Umbilical cord (tissue), 2 donors: ENCODE measurements around the gene NAXD. TPM values are rescaled to one million over a fixed set of nuclear protein-coding genes. Genes with fewer than 3 reads are reported as not detected.
"Not testable (repeated sequence)": the region's sequence is repeated elsewhere in the genome, so short reads cannot be mapped to it uniquely, and the experiment has no call there.

ENCODE experiments used
- DNase-seq: peaks from one replicate; pipeline ENCODE4 v3.0.0-alpha.2; 2015; ENCODE audit warnings: low spot score
- total RNA-seq: library from RNA; depleted of rRNA; stranded (reverse); fragments of >200 nt; gene quantifications from one replicate; pipeline ENCODE4 v1.2.3, GENCODE V29; 2014; ENCODE audit warnings: low replicate concordance; ENCODE audit not compliant: insufficient read depth

NAXD gene
- total RNA-seq = 13.5 TPM

DNA sequence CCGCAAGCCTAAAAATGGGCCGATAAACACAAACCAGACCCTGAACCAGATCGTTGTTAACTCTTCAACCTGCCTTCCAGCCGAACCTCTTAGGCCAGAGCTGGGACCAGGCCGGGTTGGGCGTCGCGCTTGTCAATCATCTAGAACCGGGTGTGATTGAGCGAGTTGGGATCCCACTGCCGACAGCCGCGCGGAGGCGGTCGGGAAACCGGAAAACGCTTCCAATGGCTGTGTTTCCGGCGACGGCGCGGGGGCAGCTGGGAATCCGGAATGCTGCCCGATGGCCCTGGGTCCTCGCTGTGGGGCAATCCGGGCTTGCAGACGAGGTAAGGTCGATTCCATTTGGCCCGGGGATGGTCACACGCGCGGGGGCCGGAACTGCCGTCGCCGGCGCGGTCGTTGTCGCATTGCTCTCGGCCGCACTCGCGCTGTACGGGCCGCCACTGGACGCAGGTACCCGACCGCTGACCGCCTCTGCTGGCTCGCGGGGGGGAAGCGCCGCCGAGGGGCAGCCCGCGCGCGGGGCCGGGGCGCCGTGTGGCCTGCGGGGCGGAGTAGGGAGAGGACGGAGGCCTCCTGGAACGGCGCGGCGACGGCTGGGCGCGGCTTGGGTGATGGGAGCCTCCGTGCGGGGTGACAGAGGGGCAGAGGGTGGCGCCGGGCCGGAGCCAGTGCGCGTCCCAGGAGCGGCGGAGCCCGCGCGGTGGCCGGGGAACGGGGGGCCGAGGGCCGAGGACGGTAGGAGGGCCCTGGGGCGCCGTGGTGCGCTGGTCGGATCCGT lies at the start of gene NAXD:
TSS of gene NAXD (plus strand) at position 224 of the 781 bp plus-strand sequence. CDS start at position 281, 57 bp downstream.
- peak; percentile 96 for DNase-seq

DNA sequence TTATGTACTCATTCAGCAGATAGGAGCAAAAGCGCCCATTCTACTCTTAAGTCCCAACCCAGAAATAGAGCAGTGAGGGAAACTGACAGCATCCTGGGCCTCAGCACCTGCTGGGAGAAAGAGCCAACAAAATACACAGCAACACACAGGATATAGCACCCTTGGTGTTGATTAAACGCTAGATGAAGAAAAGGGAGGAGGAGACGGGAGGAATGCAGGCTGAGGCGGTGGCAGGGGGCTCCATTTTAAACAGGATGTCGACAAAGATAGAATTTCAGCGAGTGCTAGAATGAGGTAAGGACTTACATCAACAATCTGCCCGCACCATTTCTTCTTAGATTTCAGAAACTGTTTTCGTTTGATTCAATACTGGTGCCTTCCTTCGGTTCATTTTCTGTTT lies 49.2 kb upstream of the NAXD start:
- no peak for DNase-seq

DNA sequence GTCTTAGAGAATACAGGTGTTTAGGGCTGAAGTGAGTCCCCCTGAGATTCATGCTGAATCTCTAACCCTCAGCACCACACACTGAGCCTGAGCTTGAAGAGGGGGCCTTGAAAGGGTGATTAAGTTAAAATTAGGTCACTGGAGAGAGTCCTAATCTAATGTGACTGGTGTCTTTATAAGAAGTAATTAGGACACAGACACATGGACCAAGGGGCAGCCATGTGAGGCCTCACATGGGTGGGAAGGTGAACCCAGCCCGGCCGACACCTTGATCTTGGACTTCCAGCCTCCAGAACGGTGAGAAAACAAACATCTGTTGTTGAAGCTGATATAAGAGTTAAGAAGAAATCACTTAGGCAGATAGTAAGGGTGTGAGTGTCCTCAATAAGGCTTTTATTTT lies 46.7 kb upstream of the NAXD start:
- no peak for DNase-seq

DNA sequence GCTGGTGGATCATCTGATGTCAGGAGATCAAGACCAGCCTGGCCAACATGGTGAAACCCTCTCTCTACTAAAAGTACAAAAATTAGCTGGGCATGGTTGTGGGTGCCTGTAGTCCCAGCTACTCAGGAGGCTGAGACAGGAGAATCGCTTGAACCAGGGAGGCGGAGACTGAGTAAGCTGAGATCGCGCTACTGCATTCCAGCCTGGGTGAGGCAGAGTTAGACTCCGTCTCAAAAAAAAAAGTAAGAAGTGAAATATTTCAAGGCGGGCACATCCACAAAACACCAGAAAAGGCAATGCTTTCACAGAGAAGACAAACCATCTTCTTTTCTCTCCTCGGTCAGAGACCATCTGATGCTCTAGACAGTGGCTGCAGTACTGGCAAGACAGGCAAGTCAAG lies 45.4 kb upstream of the NAXD start:
- not testable (repeated sequence) for DNase-seq

DNA sequence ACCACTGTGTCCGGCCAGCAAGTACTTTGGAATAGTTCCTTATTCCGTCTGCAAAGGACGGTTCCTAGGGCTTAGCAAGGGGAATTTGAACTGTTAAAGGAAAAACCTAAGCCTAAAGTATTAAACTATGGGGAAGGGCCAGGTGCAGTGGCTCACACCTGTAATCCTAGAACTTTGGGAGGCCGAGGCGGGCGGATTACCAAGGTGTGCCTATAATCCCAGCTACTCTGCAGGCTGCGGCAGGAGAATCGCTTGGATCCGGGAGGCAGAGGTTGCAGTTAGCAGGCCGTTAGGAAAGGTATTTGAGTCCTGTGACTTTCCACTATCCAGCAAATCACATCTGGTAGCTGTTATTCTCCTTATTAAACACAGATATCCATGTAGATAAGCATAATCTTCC lies 44.5 kb upstream of the NAXD start:
- DNase-seq = no peak

DNA sequence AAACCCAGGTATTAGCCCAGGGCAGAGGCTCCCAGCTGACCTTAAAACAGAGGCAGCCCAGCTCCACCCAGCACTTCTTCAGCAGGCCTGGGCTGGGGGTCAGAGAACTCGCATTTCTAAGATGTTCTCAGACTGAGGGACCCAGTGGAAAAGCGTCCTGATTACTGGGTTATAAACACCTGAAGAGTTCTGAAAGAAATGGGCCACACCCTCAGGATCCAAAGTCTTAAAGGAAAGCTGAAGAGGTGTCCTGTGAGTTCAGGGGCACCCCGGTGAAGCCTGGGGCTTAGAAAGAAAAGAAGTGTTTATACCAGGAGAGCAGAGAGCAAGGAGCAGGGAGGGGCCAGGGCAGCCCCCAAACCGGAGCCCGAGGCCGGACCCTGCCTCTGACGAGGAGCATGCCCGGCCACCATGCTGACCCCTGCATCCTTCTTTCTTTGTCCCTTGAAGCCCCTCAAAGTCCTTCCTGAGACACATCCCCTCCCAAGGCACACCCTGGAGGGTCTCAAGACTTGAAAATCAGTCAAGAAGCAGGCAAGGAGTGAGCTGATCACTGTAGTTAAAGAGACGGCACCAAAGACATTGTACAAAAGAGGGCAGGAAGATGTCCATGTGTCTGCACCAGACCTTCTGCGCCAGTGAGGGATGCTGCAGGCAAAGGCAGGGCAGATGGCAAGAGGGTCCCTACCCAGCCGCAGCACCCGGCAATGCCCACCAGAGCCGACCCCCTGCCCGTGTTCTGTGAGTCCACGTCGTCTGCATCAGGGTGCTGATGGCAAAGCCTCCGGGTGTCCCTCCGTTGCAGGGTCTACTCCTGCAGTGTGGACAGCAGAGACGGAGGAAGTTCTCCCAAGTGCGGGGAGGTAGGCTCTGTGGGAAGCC lies 43.2 kb upstream of the NAXD start:
- DNase-seq = no peak

DNA sequence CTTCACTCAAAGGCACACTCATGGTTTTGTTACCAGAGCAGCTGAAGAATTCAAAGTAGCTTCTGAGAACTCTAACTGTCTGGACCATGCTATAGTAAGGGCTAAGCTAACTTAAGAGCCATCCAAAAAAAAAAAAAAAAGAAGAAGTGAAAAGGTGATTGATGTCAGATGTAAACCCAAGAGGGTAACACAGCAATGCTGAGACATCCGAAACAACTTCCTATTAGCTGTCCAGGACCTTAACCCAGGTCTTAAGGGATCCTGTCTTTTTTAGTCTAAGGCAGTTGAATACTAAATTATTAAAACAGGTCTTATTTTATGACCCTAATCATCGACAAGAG lies 42.6 kb upstream of the NAXD start:
- DNase-seq = no peak

DNA sequence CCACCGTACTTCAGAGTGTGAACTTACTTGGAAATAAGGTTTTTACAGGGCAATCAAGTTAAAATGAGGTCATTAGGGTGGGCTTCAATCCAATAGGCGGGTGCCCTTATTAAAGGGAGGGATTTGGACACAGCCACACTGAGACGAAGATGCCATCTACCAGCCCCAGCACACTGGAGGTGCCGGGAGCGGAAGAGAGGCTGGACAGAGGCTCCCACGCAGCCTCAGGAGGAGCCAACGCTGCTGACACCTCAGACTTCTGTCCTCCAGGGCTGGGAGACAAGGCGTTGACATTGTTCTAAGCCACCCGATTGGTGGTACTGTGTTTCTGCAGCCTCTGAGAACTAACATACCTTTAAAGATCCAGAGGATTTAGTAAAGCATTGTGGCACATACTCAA lies 41.2 kb upstream of the NAXD start:
- DNase-seq = no peak

DNA sequence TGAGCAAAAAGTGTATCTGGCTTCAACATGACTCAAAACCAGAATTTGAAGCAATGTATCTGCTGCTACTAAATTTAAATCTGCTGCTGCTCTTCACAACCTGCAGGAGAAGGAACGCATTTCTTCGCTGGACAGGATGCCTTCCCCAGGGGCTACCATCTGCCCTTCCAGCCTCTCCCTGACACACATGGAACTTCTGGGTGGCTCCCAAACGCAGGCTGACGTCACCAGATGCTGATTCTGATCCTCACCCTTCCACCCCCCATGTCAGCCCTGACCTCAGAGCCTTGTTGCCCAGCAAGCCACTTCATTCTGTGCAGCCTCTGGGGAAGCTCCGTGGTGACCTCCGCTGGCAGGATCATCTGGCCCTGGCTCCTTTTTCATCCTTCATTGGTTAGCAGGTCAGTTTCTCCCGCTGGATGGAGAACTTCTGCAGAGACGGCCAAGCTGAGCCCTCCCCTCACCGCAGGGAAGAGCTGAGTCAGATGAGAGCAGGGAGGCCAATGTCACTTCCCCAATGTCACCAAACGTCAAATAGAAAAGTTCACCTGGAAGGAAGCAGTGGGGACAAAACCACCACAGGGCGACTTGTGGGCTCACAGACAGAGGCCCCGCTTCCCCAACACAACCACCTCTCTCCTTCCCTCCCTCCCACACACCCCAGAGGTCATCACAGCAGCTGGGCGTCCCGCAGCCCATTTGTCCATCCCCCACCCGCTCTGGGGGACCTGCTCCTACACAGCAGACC lies 39.8 kb upstream of the NAXD start:
- no peak for DNase-seq

DNA sequence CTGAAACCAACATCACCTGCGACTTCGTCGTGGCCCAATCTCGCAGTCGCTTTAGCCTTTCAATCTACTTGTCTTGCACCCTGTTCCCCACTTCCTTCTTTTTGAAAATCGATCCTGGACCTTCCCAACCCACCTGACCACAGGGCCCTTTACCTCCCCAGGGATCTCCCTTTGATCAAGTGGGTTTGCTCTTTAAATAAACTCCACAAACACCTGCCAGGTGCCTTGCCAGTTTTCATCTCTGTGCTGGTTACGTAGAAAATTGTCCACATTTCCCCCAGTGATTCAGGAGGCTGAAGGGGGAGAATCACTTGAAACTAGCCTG lies 39.3 kb upstream of the NAXD start:
- no peak for DNase-seq

DNA sequence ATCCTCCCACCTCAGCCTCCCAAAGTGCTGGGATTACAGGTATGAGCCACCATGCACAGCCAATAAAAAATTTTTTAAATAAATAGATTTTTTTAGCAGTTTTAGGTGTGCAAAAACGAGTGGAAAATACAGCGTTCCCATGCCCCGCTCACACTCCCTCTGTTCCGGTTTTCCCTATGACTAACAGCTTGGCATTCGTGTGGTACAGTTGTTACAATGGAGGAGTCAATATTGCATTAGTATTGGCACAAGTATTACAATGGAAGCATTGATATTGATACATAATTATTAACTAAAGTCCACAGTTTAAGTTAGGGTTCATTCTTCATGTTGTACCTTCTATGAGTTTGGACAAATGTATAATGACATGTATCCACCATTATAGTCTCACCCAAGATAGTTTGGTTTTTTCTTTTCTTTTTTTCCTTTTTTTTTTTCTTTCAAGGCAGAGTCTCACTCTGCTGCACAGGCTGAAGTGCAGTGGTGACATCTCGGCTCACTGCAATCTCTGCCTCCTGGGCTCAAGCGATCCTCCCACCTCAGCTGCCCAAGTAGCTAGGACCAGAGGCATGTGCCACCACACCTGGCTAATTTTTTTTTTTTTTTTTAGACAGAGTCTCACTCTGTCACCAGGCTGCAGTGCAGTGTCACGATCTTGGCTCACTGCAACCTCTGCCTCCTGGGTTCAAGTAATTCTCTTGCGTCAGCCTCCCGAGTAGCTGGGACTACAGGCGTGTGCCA lies 38.4 kb upstream of the NAXD start:
- no peak for DNase-seq

DNA sequence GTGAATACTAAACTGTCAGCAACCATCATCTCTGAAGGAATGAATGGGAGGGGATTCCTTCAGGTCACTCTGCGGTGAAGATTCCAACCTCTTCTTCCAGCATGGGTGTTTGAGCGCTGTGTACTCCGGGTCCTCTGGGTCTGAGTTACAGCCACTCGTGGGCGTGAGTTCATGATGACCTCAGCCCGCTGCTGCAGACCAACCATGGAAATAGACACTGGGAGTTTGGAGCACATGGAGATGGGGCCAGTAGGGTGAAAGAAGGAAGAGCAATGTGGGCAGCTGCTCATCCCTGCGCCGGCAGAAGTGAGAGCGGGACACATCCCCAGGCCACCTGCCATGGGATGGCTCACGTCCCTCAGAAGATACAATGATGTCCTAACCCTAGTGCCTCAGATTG lies 37.0 kb upstream of the NAXD start:
- DNase-seq = no peak

DNA sequence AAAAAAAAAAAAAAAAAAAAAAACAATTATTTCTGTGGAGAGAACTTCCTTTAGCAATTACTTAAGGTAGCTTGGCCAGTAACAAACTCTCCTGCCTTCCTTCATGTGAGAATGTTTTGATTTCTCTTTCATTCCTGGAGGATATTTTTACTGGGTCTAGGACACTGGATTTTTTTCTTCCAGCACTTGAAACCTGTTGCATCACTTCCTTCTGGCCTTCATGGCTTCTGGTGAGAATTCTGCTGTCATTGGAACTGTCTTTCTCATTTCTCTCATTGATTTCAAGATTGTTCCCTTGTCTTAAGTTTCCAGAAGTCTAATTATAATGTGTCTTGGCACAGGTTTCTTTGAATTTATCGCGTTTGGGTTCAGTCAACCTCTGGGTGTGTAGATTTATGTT lies 34.5 kb upstream of the NAXD start:
- DNase-seq = no peak

DNA sequence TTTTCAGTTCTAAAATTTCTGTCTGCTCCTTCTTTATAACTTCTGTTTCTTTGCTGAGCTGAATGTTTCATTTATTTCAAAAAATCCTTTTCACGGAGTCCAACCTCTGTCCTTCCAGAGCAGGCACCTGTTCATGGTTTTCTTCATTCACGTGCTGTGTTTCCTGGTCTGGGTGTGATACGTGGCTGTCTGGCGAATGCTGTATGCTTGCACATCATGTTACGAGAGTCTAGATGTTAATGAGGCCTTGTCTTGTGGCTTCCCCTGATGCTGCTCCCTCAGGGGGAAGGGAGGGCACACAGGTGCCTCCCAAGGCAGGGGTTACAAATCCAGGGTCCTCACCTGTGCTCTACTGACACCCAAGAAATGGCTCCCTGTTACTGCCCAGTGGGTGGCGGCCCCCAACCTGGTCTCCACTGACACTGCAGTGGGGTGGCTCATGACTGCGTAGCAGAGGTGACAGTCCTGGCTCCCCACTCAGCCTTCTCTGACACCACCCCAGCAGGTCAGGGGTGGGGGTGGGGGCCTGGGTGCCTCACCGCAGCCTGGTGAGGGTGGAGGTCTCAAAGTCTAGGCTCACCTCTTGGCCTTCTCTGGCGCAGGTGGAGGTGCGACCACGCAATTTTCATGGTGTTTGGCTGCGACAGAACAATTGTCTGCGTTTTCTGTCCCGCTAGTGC lies 33.7 kb upstream of the NAXD start:
- no peak for DNase-seq

DNA sequence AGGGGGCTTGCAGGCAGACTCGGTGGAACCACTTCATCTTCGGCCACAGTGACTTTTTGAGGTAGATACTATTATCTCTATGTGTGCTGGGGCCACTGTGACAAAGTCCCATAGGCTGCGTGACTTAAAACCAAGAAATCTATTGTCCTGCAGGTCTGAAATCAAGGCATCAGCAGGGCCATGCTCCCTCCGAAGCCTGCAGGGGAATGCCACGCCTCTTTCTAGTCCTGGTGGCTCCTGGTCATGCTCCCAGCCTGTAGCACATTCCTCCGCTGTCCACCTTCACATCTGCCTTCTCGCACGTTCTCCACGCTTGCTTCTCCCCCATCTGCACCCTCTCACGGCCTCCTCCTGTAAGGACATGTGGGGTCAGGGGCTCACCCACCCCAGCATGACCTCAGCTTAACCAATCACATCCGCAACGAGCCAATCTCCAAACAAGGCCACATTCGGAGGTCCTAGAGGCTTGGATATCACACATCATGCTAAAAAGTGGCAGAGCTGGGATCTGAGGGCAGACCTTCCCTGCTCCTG lies 32.9 kb upstream of the NAXD start:
- no peak for DNase-seq

DNA sequence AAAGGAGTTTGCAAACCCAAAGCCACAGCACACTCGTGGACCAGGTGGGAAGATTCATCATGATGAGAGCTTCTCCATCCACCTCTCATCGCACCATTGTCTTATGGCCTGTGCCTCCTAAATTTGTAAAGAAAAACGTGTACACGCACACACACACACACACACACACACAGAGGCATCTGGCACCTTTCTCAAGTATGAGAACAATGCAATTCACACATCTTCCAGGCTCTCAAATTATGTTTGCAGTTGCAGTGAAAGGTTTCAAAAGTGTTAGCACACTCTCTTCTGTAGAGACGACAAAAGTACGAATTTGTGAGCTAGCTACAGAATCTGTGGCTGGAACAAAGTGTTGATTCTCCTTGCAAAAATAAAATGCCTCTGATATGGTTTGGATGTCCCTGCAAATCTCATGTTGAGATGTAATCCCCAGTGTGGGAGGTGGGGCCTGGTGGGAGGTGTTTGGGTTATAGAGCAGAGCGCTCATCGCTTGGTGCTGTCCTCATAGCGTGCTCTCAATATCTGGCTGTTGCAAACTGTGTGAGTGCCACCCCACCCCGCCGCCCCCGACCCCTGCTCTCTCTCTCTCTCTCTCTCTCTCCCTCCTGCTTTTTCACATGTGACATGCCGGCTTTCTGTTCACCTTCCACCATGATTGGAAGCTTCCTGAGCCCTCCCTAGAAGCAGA lies 32.0 kb upstream of the NAXD start:
- DNase-seq = no peak

DNA sequence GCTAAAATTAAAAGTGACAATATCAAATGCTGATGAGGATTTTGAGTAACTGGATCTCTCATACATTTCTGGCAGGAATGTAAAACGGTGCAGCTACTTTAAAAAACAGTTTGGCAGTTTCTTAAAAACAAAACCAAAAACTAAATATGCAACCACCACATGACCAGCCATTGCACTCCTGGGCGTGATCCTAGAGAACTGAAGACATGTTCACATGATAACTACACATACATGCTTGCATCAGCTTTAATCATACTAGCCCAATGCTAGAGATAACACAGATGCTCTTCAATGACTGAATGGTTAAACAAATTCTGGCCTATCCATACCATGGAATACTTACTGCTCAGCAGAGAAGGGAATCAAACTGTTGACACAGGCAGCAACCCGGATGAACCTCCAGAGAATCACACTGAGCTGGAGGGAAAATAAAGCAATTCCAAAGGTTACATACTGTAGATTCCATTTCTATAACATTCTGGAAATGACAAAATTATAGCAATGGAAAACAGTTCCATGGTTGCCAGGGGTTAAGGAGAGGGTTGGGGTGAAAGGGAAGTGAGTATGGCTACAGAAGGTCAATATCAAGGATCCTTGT lies 25.5 kb upstream of the NAXD start:
- no peak for DNase-seq

DNA sequence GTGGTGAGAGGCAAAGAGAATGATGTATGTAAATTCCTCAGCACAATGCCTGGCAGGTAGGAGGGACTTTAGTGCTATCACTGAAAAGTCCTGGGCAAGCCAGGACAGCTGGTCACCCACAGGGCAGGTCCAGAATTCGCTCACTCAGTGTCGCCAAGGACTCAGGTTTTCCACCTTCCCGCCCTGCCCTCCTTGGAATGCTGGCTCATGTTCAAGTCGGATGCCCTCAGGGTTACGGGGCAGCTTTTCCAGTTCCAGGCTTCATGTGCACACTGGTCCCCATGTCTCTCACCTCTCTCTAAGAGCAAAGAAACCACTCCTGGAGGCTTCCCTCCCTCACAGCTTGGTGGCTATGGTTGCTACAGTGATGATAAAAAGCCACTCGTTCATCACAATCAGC lies 24.8 kb upstream of the NAXD start:
- DNase-seq = peak; percentile 65

DNA sequence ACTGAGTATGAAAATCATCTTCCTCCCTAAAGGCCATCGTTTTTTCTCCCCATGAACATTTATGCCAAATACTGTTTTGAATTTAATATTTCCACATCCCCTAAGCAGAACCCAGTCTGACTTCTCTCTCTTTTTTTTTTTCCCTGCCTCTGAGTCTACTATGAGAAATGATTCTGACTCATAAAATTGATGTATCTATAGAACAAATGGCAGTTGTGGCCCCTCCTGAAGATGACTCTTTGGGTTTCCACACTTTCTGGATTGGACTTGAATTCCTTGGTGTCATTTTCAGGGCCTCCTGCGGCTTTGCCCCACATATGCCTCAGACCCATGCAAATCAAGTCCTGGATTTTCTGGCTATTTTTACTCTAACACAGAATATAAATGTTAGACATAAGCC lies 22.7 kb upstream of the NAXD start:
- no peak for DNase-seq
